AG10803 (cell line): Measurements from ENCODE around the gene DLL4.

Experiments
- DNase-seq: peaks from one replicate; pipeline ENCODE4 v3.0.0; 2010; ENCODE audit warnings: low read depth
- H3K4me3 ChIP-seq: 2 replicates; pipeline ENCODE4 v1.5.1; 2011; ENCODE audit warnings: mild to moderate bottlenecking, low read length, control low read depth
- CTCF ChIP-seq: conservative IDR thresholded peaks from 2 replicates; pipeline ENCODE4 v1.5.1; 2011; ENCODE audit warnings: mild to moderate bottlenecking, low read length, control low read depth, inconsistent platforms

Gene DLL4

GRCh38 chr15:40930430-40931299 lies 1.5 kb downstream of the DLL4 start:
- TF ChIP-seq CTCF: no peak; the same call in 1 of the 2 replicates
- peak overlapping the region; percentile 15; the same call in 1 of the 2 replicates for H3K4me3 ChIP-seq
- DNase-seq: no peak

GRCh38 chr15:40931300-40932142 lies 2.4 kb downstream of the DLL4 start:
- no peak for DNase-seq
- no peak overlapping the region for H3K4me3 ChIP-seq
- no peak for TF ChIP-seq CTCF

- no peak overlapping the region for H3K4me3 ChIP-seq
- TF ChIP-seq CTCF: no peak
- no peak for DNase-seq
Observed at GRCh38 chr15:40932156-40932555, 3.0 kb downstream of the DLL4 start.

GRCh38 chr15:40932649-40933516 lies 3.7 kb downstream of the DLL4 start:
- TF ChIP-seq CTCF: no peak
- no peak overlapping the region for H3K4me3 ChIP-seq
- no peak for DNase-seq

GRCh38 chr15:40933517-40933902 lies 4.4 kb downstream of the DLL4 start:
- no peak for DNase-seq
- no peak for TF ChIP-seq CTCF
- H3K4me3 ChIP-seq: no peak overlapping the region

- DNase-seq: no peak
- no peak for TF ChIP-seq CTCF
- no peak overlapping the region for H3K4me3 ChIP-seq
Observed at GRCh38 chr15:40934457-40934856, 5.3 kb downstream of the DLL4 start.
